RWPE2 (cell line): ENCODE data around the gene APLP1.

Experiments used
- ATAC-seq: fragments of 200-7000 bp; cut with Tn5 transposase; 3 replicates; pipeline ENCODE4 v1.9.1; 2021; ENCODE audit warnings: low read depth
- DNase-seq: peaks from one replicate; pipeline ENCODE4 v3.0.0-alpha.2; 2020; ENCODE audit warnings: low spot score
- H3K27ac ChIP-seq: fragments of 450-650 bp; 2 replicates; pipeline ENCODE4 v1.5.1; 2017; ENCODE audit warnings: mild to moderate bottlenecking; ENCODE audit not compliant: poor library complexity, severe bottlenecking
- H3K27me3 ChIP-seq: fragments of 250-450 bp; sonication (Bioruptor Pico); 2 replicates; pipeline ENCODE4 v1.5.1; 2021; ENCODE audit warnings: mild to moderate bottlenecking, moderate library complexity; ENCODE audit not compliant: insufficient read depth, poor library complexity, severe bottlenecking
- H3K36me3 ChIP-seq: fragments of 250-450 bp; sonication (Bioruptor Pico); 2 replicates; pipeline ENCODE4 v1.5.1; 2020; ENCODE audit warnings: low read depth, mild to moderate bottlenecking, moderate library complexity
- H3K4me1 ChIP-seq: fragments of 250-450 bp; sonication (Bioruptor Pico); 2 replicates; pipeline ENCODE4 v1.5.1; 2021; ENCODE audit warnings: mild to moderate bottlenecking, moderate library complexity; ENCODE audit not compliant: insufficient read depth, poor library complexity, severe bottlenecking
- H3K4me3 ChIP-seq: fragments of 250-450 bp; sonication (Bioruptor Pico); 2 replicates; pipeline ENCODE4 v1.5.1; 2021; ENCODE audit warnings: mild to moderate bottlenecking, moderate library complexity; ENCODE audit not compliant: severe bottlenecking
- H3K9me3 ChIP-seq: fragments of 250-450 bp; sonication (Bioruptor Pico); 2 replicates; pipeline ENCODE4 v1.5.1; 2021; ENCODE audit warnings: mild to moderate bottlenecking, moderate library complexity; ENCODE audit not compliant: severe bottlenecking
- TF ChIP-seq, protein P1 (sequence below): fragments of 450-650 bp; IDR thresholded peaks from one replicate; pipeline ENCODE4 v1.5.1; 2017; ENCODE audit warnings: mild to moderate bottlenecking, moderate library complexity; ENCODE audit not compliant: poor library complexity, severe bottlenecking

The APLP1 gene

DNA sequence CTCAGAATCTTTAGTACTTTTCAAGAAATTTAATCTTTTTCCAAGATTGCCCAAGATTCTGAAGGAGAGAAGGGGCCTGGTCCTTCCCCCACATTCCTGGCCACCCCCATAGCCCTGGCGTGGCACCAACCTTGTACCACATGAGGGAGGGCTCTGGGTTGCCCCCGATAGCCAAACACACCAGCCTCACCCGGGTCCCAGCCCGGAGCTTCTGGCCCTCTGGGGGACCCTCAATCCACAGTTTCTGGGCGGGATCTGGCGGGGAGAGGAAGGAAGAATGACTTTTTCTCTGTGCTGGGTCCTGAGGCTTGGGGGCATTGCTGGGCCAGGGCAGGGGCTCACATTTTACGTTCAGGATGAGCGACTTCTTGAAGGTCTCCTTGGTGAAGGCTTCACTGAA, 20.5 kb upstream of the APLP1 start:
- no peak overlapping the region for H3K4me3 ChIP-seq
- peaks cover 29% of the 10 kb centered on the region for H3K27me3 ChIP-seq
- no peak overlapping the region for H3K27ac ChIP-seq
- no peaks in the 10 kb centered on the region for H3K9me3 ChIP-seq
- H3K4me1 ChIP-seq = no peaks in the 10 kb centered on the region
- DNase-seq (no peak), ATAC-seq (no peak)
- no peaks in the 10 kb centered on the region for H3K36me3 ChIP-seq
- TF ChIP-seq, protein P1, sequence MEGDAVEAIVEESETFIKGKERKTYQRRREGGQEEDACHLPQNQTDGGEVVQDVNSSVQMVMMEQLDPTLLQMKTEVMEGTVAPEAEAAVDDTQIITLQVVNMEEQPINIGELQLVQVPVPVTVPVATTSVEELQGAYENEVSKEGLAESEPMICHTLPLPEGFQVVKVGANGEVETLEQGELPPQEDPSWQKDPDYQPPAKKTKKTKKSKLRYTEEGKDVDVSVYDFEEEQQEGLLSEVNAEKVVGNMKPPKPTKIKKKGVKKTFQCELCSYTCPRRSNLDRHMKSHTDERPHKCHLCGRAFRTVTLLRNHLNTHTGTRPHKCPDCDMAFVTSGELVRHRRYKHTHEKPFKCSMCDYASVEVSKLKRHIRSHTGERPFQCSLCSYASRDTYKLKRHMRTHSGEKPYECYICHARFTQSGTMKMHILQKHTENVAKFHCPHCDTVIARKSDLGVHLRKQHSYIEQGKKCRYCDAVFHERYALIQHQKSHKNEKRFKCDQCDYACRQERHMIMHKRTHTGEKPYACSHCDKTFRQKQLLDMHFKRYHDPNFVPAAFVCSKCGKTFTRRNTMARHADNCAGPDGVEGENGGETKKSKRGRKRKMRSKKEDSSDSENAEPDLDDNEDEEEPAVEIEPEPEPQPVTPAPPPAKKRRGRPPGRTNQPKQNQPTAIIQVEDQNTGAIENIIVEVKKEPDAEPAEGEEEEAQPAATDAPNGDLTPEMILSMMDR = no peak

DNA sequence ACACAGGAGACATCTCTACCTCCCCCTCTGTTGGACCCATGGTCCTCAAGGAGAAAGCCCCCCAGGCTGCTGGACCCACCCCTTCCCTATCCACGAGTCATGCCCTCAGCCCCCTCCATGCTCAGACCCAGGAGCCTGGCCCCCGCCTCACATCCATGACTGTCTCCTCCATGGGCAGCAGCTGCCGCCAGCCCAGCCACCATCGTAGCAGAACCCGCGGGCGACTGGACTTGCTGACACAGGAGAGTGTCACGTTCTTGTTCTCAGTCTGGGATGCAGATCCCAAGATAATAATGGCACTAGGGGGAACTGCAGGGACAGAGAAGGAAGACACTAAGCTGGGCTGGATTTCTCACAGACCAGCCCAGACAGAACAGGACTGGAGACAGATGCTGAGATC, 19.9 kb upstream of the APLP1 start:
- Histone ChIP-seq H3K4me3 (no peak overlapping the region), H3K27me3 (peaks cover 29% of the 10 kb centered on the region), H3K9me3 (no peaks in the 10 kb centered on the region), H3K36me3 (no peaks in the 10 kb centered on the region), H3K4me1 (no peaks in the 10 kb centered on the region), H3K27ac (no peak overlapping the region)
- DNase-seq (no peak), ATAC-seq (no peak)
- TF ChIP-seq, protein P1 = no peak

DNA sequence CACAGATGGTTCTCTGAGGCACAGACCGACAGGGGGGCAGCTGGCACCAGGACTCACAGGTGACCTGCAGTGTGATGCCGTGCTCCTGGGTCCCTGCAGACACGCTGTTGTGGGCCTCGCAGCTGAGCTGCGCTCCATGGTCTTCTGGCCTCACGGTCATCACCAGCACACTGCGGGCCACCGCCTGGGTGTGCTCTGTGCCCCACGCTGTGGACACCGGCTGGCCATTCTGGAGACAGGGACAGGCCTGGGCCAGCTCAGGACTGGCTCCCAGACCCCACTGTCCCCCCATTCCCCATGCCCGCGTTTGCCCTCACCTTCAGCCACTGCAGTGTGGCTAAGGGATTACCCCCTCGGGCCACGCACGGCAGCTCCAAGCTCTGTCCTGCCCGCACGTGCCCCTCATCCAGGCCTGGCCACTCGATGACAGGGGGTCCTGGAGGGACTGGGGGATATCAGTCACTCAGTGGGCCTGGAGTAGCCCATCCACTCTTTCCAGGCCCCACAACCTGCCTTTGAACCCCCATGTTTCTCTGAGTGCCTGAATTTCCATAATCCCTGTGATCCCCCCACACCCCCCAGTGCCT, 19.4 kb upstream of the APLP1 start:
- Histone ChIP-seq H3K4me3 (no peak overlapping the region), H3K27ac (no peak overlapping the region), H3K27me3 (peaks cover 28% of the 10 kb centered on the region), H3K4me1 (no peaks in the 10 kb centered on the region), H3K9me3 (no peaks in the 10 kb centered on the region), H3K36me3 (no peaks in the 10 kb centered on the region)
- DNase-seq = no peak
- TF ChIP-seq, protein P1 = no peak
- ATAC-seq = no peak

DNA sequence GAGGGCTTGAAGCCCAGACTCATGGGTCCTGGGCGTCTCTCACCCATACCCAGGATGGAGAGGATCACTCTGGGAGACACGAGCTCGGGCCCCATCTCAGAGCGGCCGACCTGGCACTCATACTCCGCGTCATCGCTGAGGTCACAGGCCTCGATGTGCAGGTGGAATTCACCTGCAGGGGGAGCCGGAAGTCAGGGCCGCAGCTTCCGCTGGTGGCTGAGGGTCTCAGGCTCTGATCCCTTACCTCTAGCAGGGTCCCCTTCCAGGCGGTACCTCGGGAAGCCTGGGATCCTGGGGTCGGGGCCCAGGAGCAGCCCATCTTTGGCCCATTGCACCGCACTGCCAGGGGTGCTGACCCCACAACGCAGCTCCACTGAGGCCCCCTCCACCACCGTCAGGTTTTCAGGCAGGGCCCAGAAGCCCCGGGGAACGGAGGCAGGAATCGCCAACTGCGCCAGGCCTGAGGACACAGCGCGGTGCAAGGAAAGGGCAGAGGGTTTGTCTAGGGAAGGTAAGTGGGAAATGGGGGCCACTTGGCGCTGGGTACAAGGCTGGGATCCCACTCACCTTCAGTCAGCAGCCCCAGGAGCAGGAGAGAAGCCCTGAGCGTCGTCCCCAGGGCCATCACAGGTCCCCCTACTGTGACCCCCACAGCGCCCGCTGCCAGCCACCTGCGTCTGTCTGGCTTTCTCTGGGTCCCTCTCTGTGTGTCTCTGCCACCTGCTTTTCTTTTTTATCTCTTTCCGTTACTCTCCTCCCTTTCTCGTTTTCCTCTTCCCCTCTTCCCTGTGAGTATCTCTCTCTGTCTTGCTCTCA, 17.0 kb upstream of the APLP1 start:
- H3K9me3 ChIP-seq = no peaks in the 10 kb centered on the region
- H3K27ac ChIP-seq = no peak overlapping the region
- H3K4me1 ChIP-seq = no peaks in the 10 kb centered on the region
- DNase-seq (no peak), ATAC-seq (no peak)
- peaks cover 16% of the 10 kb centered on the region for H3K27me3 ChIP-seq
- H3K4me3 ChIP-seq = no peak overlapping the region
- no peaks in the 10 kb centered on the region for H3K36me3 ChIP-seq
- TF ChIP-seq, protein P1 = no peak
